HG02938 (cell line): ENCODE data around the gene PLXNA2.

Source experiments
- ATAC-seq: cut with Tn5 transposase; IDR thresholded peaks from one replicate; pipeline ENCODE4 v1.9.1; 2021; ENCODE audit warnings: mild to moderate bottlenecking, moderate library complexity; ENCODE audit not compliant: unreplicated experiment

Gene PLXNA2

DNA sequence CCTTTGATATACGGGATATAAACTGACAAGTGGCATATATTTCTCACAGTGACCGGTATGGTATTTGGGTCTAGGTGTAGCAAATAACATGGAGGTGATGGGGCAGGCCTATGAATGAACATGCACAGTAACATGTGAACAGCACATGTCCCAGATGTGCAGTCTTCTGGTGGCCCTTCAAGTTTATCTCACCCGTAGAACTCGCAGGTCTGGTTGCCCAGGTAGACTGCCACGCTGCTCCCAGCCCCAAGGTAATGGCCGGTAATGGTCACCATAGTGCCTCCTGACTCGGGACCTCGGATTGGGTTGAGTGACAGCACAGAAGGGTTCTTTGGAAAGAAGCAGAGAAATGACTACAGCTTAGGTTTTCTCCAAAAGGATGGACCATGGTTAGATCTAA, 192.0 kb downstream of the PLXNA2 start:
- ATAC-seq = no peak

GRCh38 chr1:208051651-208052050, 192.5 kb downstream of the PLXNA2 start:
- ATAC-seq = no peak

DNA sequence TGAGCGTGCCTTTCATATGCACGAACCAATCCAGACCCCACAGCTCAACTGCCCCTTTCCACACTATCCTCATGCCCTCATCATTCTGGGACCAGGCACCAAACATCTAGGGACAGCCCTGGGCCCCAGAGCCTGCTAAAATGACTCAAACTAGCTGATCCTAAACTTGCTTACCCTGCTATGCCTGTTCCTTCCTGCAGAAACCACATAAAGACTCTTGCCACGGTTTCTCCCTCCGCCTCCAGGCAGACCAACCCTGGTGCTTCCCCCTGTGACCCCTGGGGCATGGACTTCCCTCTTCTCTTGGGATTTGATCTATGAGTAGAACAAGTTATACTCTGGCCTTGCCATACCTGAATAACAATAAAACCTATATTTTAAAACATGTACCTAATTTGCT, 195.3 kb downstream of the PLXNA2 start:
- no peak for ATAC-seq

DNA sequence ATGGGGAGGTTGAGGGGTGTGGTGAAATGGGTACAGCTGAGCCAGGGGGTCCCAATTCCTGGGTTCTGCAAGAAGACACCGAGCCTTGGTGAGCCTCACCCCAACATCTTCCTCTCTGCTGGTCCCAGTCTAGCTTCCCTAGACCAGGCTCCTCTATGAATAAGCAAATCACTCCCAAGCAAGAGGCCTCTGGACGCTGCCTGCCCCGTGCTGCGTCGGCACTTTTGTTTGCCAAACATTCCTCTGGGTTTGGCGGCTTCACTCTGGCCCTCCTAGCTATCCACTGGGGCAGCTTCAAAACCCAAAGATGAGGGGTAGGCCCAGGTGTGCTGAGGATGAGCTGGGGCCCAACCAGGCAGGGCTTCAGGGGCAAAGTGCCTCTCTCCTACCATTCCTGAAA, 196.2 kb downstream of the PLXNA2 start:
- ATAC-seq = no peak

GRCh38 chr1:208047476-208047934, 196.7 kb downstream of the PLXNA2 start:
- no peak for ATAC-seq

GRCh38 chr1:208045463-208046260, 198.5 kb downstream of the PLXNA2 start:
- no peak for ATAC-seq

DNA sequence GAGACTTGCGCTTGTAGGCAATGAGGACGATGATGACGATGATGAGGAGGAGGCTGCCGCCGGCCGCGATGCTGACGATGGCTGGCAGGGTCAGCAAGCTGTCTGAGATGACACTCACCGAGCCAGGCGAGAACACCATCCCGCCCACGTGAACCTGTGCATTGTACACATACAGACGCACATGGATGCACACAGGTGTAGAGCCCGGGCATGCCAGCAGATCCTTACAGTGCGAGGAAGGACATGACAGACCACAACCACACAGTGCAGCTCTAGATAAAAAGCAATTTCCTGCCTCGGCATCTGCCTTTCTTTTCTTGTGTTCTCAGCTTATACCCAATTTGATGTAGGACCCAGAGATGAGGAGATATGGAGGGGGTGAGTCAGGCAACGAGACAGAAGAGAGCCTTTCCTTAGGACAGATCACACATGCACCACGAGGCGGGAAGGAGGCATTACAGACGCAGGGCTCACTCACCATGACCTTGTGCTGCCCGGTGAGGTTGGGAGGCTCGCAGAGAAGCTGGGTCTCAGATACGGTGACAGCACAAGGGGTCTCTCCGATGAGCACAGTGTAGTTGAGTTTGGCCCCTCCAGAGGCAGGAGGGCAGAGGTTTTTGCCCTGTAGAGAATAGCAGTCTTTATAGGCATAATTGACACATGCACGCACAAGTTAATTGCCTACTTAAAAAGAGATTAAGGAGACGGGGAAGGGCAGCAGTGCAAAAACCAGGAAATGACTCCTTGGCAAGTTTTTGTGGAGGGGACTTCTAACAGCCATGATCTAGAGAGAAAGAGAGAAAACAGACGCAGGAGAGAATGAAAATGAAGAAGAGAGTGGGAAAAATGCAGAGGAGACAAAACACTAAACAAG, 199.4 kb downstream of the PLXNA2 start:
- ATAC-seq = no peak

DNA sequence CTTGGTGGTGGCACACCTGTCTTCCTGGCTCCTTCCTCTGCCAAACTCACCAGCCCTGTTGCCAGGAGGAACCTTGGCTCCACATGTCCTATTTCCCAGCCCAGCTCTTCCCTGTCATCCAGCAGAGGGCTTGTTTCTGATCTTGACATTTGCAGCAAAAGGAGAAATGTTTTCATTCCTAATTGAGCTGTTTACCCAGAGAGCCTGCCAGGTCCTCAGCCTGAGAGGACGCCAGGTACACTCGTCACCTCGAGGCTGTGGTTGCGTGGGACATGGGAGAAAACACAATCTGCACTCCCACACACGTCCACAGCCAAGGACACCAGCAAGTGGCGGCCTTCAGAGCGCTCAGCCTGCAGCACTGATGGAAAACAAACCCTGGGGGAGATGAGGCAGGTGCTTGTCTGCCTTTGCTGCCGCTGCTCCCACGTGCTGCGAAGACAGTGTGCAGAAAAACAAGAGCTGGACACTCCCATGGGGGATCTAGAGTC, 200.4 kb downstream of the PLXNA2 start:
- no peak for ATAC-seq

DNA sequence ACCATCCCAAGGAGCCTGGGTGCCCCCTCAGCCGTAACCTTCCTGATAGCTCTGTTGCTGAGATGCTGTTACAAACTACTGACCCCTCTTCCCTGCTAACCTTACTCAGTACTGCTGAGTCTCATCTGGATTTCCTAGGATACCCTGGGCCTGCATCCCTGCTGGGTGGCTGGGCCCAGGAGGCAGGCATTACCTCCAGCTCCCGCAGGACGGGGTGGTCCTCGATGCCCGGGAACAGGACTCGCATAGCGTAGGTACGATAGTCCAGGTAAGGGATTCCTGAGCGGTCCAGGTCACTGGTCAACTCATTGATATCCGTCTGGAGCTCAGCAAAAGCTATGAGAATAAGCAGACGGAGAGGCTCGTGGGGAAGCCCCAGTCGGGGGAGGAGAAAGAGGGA, 201.3 kb downstream of the PLXNA2 start:
- ATAC-seq = no peak

DNA sequence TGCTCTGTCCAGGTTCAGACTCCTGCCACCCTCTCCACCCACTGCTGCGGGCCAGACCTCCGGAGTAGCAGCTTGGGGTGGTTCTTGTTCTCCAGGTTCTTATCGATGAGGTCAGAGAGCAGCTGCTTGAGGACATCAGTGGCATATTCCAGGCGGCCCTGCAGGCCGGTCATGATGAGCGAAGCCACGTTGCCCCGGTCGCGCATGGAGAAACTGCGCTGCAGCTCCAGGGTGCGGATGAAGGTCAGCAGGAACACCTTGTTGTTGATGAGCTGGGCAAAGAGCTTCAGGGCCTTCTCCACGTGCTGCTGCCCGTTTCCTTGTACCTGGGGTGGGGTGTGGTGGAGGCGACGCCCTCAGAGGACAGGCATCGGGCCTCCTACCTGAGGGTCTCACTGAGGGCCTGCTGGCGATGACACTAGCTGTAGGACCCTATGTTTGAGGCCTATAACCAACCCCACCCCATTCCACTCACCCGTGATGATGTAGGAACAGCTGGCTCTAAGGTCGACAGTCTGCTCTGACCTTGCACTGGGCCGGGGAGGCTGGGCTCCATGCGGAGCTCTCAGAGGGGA, 202.1 kb downstream of the PLXNA2 start:
- ATAC-seq = no peak

GRCh38 chr1:208041505-208041904, 202.7 kb downstream of the PLXNA2 start:
- ATAC-seq = no peak

- ATAC-seq = no peak
These were observed 203.3 kb downstream of the PLXNA2 start for GRCh38 chr1:208040821-208041297.

- ATAC-seq = no peak
These were observed 204.4 kb downstream of the PLXNA2 start for GRCh38 chr1:208039536-208040332.

GRCh38 chr1:208038303-208038702, 205.9 kb downstream of the PLXNA2 start:
- ATAC-seq = no peak

GRCh38 chr1:208036918-208037766, 207.0 kb downstream of the PLXNA2 start:
- no peak for ATAC-seq

GRCh38 chr1:208036106-208036808, 207.9 kb downstream of the PLXNA2 start:
- ATAC-seq = no peak

DNA sequence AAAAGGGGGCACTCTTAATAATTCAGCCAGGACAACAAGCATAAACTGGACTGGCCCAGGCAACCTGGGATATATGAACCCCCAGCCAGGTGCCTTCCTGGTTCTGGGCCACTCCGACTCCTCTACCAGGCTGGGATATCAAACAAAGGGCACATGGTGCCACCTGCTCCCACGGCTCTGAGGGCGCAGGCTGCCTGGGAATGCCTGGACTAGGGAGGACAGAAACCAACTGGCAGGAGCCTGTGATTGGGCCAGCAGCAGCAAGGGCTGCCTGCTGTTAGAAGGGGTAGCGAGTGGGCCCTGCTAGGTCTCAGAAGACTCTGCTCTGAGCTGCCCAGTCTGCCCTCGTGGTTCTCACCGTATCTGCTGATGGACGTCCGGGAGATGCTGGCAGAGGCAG, 210.0 kb downstream of the PLXNA2 start:
- ATAC-seq = no peak

- no peak for ATAC-seq
These were observed 210.9 kb downstream of the PLXNA2 start for GRCh38 chr1:208033236-208033635.

DNA sequence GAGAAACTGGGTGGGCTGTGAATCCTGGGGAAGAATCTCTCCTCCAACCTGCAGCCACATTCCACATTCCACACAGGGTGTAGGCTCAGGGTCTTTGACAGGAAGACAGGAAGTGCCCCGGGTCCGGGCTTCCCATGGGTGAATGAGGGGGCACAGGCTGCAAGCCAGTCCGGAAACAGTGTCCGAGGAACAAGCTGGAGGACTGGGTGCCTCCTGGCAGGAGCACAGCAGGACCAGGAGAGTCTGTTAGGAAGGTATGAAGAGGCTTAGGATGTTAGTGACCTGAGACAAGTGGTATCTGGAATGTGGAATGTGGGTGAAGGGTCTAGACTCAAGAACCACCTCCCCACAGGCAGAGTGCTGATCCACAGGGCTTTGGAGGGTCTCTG, 212.3 kb downstream of the PLXNA2 start:
- ATAC-seq = no peak
